SK-N-SH (cell line): ENCODE measurements around the gene STXBP6. TPM values are rescaled to one million over a fixed set of nuclear protein-coding genes. Genes with fewer than 3 reads are reported as not detected.

ENCODE experiments used
- CTCF ChIA-PET: fragments of 300-600, 350-600 bp; formaldehyde crosslinking; extraction: SDS; loops from one replicate; lab custom pipeline; 2021; lab: Yijun Ruan, JAX
- POLR2A ChIA-PET: fragments of 350-600 bp; sonication (Branson Sonifier 250); formaldehyde crosslinking; extraction: SDS; loops from one replicate; lab custom pipeline; 2020; ENCODE audit warnings: antibody characterized with exemption, inconsistent platforms; lab: Yijun Ruan, JAX
- DNase-seq: peaks from one replicate; pipeline ENCODE4 v3.0.0; 2012
- H2AFZ ChIP-seq: fragments of 200-600 bp; sonication (generic); 2 replicates; pipeline ENCODE4 v1.8.1; 2016; ENCODE audit warnings: antibody characterized with exemption, mild to moderate bottlenecking, low read depth
- H3F3A ChIP-seq: fragments of 200-600 bp; sonication (generic); replicated peaks from 2 replicates; pipeline ENCODE3; 2016; ENCODE audit warnings: antibody characterized with exemption, mild to moderate bottlenecking; ENCODE audit not compliant: insufficient read depth
- H3K27ac ChIP-seq, 2 experiments: fragments of 200-500 bp in 1 of 2; fragments of 200-600 bp in 1 of 2; sonication (Bioruptor generic) in 1 of 2; sonication (generic), shearing (Covaris generic) in 1 of 2; 2 replicates each; pipeline versions ENCODE4 v1.5.1 to v1.6.1; 2014 to 2016; ENCODE audit warnings: low read depth in 2 of 2, inconsistent platforms in 1 of 2, low read length in 1 of 2, mild to moderate bottlenecking in 1 of 2, mixed read lengths in 1 of 2
- H3K27me3 ChIP-seq: fragments of 200-600 bp; sonication (generic), shearing (Covaris generic); 2 replicates; pipeline ENCODE4 v1.6.1; 2016; ENCODE audit warnings: mixed run types; ENCODE audit not compliant: insufficient read depth
- H3K36me3 ChIP-seq, 2 experiments: fragments of 200-500 bp in 1 of 2; fragments of 200-600 bp in 1 of 2; sonication (Bioruptor generic) in 1 of 2; sonication (generic) in 1 of 2; replicated peaks in 1 of 2; 2 replicates each; pipeline versions ENCODE3 to v1.5.1; 2014 to 2016; ENCODE audit warnings: low read length in 1 of 2, mild to moderate bottlenecking in 1 of 2; ENCODE audit not compliant: insufficient read depth in 2 of 2, control insufficient read depth in 1 of 2
- H3K4me1 ChIP-seq, 2 experiments: fragments of 200-500 bp in 1 of 2; fragments of 200-600 bp in 1 of 2; sonication (Bioruptor generic) in 1 of 2; sonication (generic), shearing (Covaris generic) in 1 of 2; 2 replicates each; pipeline versions ENCODE4 v1.5.1 to v1.6.1; 2014 to 2016; ENCODE audit warnings: low read depth in 1 of 2, low read length in 1 of 2, mixed run types in 1 of 2; ENCODE audit not compliant: insufficient read depth in 2 of 2, control insufficient read depth in 1 of 2
- H3K4me2 ChIP-seq: fragments of 200-600 bp; sonication (generic), shearing (Covaris generic); 2 replicates; pipeline ENCODE4 v1.6.1; 2017; ENCODE audit warnings: mixed run types
- H3K4me3 ChIP-seq, 2 experiments: fragments of 200-500 bp in 1 of 2; fragments of 200-600 bp in 1 of 2; sonication (Bioruptor generic) in 1 of 2; sonication (generic), shearing (Covaris generic) in 1 of 2; 2 replicates each; pipeline versions ENCODE4 v1.5.1 to v1.8.1; 2014 to 2016; ENCODE audit warnings: low read depth in 2 of 2, inconsistent platforms in 1 of 2, low read length in 1 of 2, mild to moderate bottlenecking in 1 of 2, mixed read lengths in 1 of 2, moderate library complexity in 1 of 2
- H3K79me2 ChIP-seq: fragments of 200-600 bp; sonication (generic); 2 replicates; pipeline ENCODE4 v1.8.1; 2017; ENCODE audit warnings: mild to moderate bottlenecking; ENCODE audit not compliant: insufficient read depth
- H3K9ac ChIP-seq: fragments of 200-600 bp; sonication (generic); 2 replicates; pipeline ENCODE4 v1.6.1; 2017; ENCODE audit warnings: mixed run types
- H3K9me2 ChIP-seq: fragments of 200-600 bp; sonication (generic); 2 replicates; pipeline ENCODE4 v1.6.1; 2017; ENCODE audit warnings: mixed run types
- H3K9me3 ChIP-seq: fragments of 200-600 bp; sonication (generic); 2 replicates; pipeline ENCODE4 v1.6.1; 2017; ENCODE audit warnings: mixed run types, mild to moderate bottlenecking, moderate library complexity
- H4K20me1 ChIP-seq: fragments of 200-600 bp; sonication (generic); 2 replicates; pipeline ENCODE4 v1.6.1; 2017; ENCODE audit warnings: mild to moderate bottlenecking, mixed run types; ENCODE audit not compliant: insufficient read depth
- ELF1 ChIP-seq: IDR thresholded peaks from 2 replicates; pipeline ENCODE4 v1.4.0; 2012
- EP300 ChIP-seq, 2 experiments: IDR thresholded peaks; 2 replicates each; pipeline versions ENCODE4 v1.4.0 to v1.6.1; 2012; ENCODE audit warnings: borderline replicate concordance in 1 of 2, low read depth in 1 of 2, low read length in 1 of 2
- EZH2phosphoT487 ChIP-seq: fragments of 200-600 bp; sonication (generic); IDR thresholded peaks from 2 replicates; pipeline ENCODE4 v1.6.1; 2017; ENCODE audit warnings: low read depth, mixed run types, mild to moderate bottlenecking, antibody characterized with exemption, moderate library complexity, borderline replicate concordance
- FOSL2 ChIP-seq: IDR thresholded peaks from 2 replicates; pipeline ENCODE4 v1.4.0; 2012; ENCODE audit warnings: low read depth, mild to moderate bottlenecking, moderate library complexity, borderline replicate concordance
- GABPA ChIP-seq: IDR thresholded peaks from 2 replicates; pipeline ENCODE4 v1.4.0; 2012; ENCODE audit warnings: low read depth, mild to moderate bottlenecking
- NFIC ChIP-seq: IDR thresholded peaks from 2 replicates; pipeline ENCODE4 v1.4.0; 2012; ENCODE audit warnings: borderline replicate concordance
- NRF1 ChIP-seq: IDR thresholded peaks from 2 replicates; pipeline ENCODE4 v1.6.1; 2012; ENCODE audit warnings: low read depth, mild to moderate bottlenecking, low read length
- RAD21 ChIP-seq: IDR thresholded peaks from 2 replicates; pipeline ENCODE4 v1.6.1; 2012; ENCODE audit warnings: mild to moderate bottlenecking, low read length
- RCOR1 ChIP-seq: fragments of 150-350 bp; IDR thresholded peaks from 2 replicates; pipeline ENCODE4 v1.6.1; 2017; ENCODE audit warnings: antibody characterized with exemption, low read length
- RFX5 ChIP-seq: IDR thresholded peaks from 2 replicates; pipeline ENCODE4 v1.6.1; 2012; ENCODE audit warnings: mild to moderate bottlenecking, improper control_type of control experiment, low read length
- RXRA ChIP-seq: IDR thresholded peaks from 2 replicates; pipeline ENCODE4 v1.4.0; 2012; ENCODE audit warnings: low read depth, mild to moderate bottlenecking, borderline replicate concordance
- SIN3A ChIP-seq: IDR thresholded peaks from 2 replicates; pipeline ENCODE4 v1.6.1; 2012; ENCODE audit warnings: low read depth, mild to moderate bottlenecking, low read length, moderate library complexity, borderline replicate concordance
- WGBS: methylation state at CpG from one replicate; pipeline ENCODE4 v1.1.6; 2017; ENCODE audit warnings: low lambda C conversion rate; 5-methylcytosine and 5-hydroxymethylcytosine counted together
- polyA plus RNA-seq, 3 experiments: library from polyadenylated mRNA; depleted of rRNA; stranded (reverse); fragments of >200 nt; gene quantifications; 2 replicates each; pipeline ENCODE4 v1.2.3, GENCODE V29; 2012
- TF ChIP-seq, protein P1 (sequence below): IDR thresholded peaks from 2 replicates; pipeline ENCODE4; 2012
- TF ChIP-seq, protein P2 (sequence below): IDR thresholded peaks from 2 replicates; pipeline ENCODE4 v1.4.0; 2012; ENCODE audit warnings: low read depth, borderline replicate concordance
- TF ChIP-seq, protein P3 (sequence below): IDR thresholded peaks from 2 replicates; pipeline ENCODE4 v1.4.0; 2012; ENCODE audit warnings: low read depth, borderline replicate concordance
- TF ChIP-seq, protein P4 (sequence below): fragments of 150-350 bp; IDR thresholded peaks from 2 replicates; pipeline ENCODE4 v1.6.1; 2017; ENCODE audit warnings: antibody characterized with exemption, low read length, low read depth, borderline replicate concordance

Gene STXBP6
- polyA plus RNA-seq, 1 of the 3 experiments (the other 2 are of a cell fraction): 0.16 TPM

DNA sequence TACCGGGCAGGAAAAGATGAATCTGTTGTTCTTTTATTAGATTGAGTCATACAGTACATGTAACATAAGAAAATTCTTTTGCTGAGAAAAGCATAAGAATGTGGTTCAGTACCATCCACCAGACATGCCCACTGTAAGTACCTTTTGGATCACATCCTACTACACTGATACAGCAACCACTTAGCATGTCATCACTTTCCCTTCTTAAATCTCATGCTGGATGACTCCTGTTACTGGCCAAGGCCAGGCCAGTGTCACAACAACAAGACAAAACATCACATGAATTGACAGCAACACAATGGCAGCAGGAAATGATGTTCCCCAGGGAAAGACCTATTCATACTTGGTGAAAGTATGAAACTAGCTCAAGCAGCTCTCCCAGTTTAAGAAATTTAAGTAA lies 46.4 kb downstream of the STXBP6 start (continued):
- TF ChIP-seq, protein P1, sequence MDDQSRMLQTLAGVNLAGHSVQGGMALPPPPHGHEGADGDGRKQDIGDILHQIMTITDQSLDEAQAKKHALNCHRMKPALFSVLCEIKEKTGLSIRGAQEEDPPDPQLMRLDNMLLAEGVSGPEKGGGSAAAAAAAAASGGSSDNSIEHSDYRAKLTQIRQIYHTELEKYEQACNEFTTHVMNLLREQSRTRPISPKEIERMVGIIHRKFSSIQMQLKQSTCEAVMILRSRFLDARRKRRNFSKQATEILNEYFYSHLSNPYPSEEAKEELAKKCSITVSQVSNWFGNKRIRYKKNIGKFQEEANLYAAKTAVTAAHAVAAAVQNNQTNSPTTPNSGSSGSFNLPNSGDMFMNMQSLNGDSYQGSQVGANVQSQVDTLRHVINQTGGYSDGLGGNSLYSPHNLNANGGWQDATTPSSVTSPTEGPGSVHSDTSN: no peak
- no peak for TF ChIP-seq EP300 (IDR thresholded peaks at IDR 0.05; ENCODE audit: borderline replicate concordance in 1 of 2, low read depth in 1 of 2, low read length in 1 of 2)

DNA sequence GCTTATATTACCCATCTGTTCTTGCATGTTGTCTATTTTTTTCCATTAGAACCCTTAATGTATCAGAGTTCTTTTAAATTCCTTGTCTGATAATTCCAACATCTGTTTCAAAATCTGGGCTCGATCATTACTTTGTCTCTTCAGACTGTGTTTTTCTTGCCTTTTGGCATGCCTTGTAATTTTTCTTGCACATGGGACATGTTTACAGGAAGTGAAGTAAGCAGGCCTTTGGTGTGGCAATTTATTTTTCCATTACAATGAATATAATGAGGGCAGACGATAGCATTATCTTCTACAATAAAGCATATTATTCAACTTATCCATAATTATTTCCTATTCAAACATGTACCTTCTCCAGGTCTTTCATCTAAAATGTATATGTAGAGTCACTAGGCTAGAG lies 48.3 kb downstream of the STXBP6 start:
- no peaks in the 10 kb centered on the region for H3K79me2 ChIP-seq
- 7% methylated on average over 2 of the region's 2 CpGs for WGBS
- H3K27ac ChIP-seq: no peak overlapping the region
- no peaks in the 10 kb centered on the region; the same call in 1 of the 2 replicates for H3K27me3 ChIP-seq
- TF ChIP-seq GABPA: no peak
- TF ChIP-seq RXRA: no peak
- TF ChIP-seq, protein P2, sequence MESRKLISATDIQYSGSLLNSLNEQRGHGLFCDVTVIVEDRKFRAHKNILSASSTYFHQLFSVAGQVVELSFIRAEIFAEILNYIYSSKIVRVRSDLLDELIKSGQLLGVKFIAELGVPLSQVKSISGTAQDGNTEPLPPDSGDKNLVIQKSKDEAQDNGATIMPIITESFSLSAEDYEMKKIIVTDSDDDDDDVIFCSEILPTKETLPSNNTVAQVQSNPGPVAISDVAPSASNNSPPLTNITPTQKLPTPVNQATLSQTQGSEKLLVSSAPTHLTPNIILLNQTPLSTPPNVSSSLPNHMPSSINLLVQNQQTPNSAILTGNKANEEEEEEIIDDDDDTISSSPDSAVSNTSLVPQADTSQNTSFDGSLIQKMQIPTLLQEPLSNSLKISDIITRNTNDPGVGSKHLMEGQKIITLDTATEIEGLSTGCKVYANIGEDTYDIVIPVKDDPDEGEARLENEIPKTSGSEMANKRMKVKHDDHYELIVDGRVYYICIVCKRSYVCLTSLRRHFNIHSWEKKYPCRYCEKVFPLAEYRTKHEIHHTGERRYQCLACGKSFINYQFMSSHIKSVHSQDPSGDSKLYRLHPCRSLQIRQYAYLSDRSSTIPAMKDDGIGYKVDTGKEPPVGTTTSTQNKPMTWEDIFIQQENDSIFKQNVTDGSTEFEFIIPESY: no peak
- TF ChIP-seq EP300 (IDR thresholded peaks at IDR 0.05; ENCODE audit: borderline replicate concordance in 1 of 2, low read depth in 1 of 2, low read length in 1 of 2): no peak
- TF ChIP-seq, protein P3, sequence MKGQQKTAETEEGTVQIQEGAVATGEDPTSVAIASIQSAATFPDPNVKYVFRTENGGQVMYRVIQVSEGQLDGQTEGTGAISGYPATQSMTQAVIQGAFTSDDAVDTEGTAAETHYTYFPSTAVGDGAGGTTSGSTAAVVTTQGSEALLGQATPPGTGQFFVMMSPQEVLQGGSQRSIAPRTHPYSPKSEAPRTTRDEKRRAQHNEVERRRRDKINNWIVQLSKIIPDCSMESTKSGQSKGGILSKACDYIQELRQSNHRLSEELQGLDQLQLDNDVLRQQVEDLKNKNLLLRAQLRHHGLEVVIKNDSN: no peak
- no peak for TF ChIP-seq EZH2phosphoT487
- TF ChIP-seq RAD21: no peak
- TF ChIP-seq NFIC: no peak
- no peak for TF ChIP-seq FOSL2
- TF ChIP-seq RFX5: no peak
- TF ChIP-seq, all 33 proteins: peak for 0
- CTCF ChIA-PET: interaction anchor here (1.1 kb wide), 1 partner anchor 25 kb away, joined by 3 read pairs; no protein-coding TSS in a partner anchor
- H3K9ac ChIP-seq: no peak overlapping the region
- H3K4me3 ChIP-seq: no peak overlapping the region
- H4K20me1 ChIP-seq: no peaks in the 10 kb centered on the region
- no peaks in the 10 kb centered on the region for H3K4me1 ChIP-seq
- POLR2A ChIA-PET: no interaction called here
- H3F3A ChIP-seq: no peaks in the 10 kb centered on the region
- no peaks in the 10 kb centered on the region for H3K9me2 ChIP-seq
- H2AFZ ChIP-seq: no peak overlapping the region
- no peaks in the 10 kb centered on the region for H3K36me3 ChIP-seq
- H3K9me3 ChIP-seq: no peaks in the 10 kb centered on the region
- no peak for DNase-seq
- no peak overlapping the region for H3K4me2 ChIP-seq

DNA sequence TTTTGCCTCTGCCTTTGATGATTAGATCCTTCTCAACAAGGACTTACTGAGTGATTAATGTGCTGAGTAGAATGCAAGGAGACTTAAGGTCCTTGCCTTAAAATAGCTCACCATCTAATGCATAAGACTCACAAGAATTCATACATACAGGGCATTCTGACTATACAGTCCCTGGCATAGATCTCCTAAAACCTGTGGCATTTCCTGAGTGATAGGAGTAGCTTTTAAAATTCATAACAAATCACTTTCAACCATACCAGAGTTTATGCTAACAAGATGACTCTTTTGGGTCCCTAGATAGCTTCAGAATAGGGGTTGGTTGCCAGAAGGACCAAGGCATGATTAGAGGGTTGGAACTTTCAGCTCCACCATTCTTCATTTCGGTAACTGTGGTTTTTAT lies 48.8 kb downstream of the STXBP6 start:
- POLR2A ChIA-PET: no interaction called here
- CTCF ChIA-PET: interaction anchor here (1.1 kb wide), 1 partner anchor 24 kb away, joined by 3 read pairs; no protein-coding TSS in a partner anchor
- Histone ChIP-seq H3K36me3 (no peaks in the 10 kb centered on the region), H3K4me1 (no peaks in the 10 kb centered on the region), H3K9ac (no peak overlapping the region), H3K9me3 (no peaks in the 10 kb centered on the region), H3F3A (no peaks in the 10 kb centered on the region), H3K9me2 (no peaks in the 10 kb centered on the region), H2AFZ (no peak overlapping the region), H4K20me1 (no peaks in the 10 kb centered on the region), H3K4me2 (no peak overlapping the region), H3K27ac (no peak overlapping the region), H3K79me2 (no peaks in the 10 kb centered on the region), H3K4me3 (no peak overlapping the region), H3K27me3 (no peaks in the 10 kb centered on the region; the same call in 1 of the 2 replicates)
- TF ChIP-seq ELF1: no peak
- TF ChIP-seq EZH2phosphoT487: no peak
- TF ChIP-seq SIN3A: no peak
- no peak for TF ChIP-seq NRF1
- TF ChIP-seq, protein P4, sequence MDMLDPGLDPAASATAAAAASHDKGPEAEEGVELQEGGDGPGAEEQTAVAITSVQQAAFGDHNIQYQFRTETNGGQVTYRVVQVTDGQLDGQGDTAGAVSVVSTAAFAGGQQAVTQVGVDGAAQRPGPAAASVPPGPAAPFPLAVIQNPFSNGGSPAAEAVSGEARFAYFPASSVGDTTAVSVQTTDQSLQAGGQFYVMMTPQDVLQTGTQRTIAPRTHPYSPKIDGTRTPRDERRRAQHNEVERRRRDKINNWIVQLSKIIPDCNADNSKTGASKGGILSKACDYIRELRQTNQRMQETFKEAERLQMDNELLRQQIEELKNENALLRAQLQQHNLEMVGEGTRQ: no peak
- no peak for TF ChIP-seq NFIC
- TF ChIP-seq RCOR1: no peak
- no peak for DNase-seq
- WGBS: 16% methylated on average over 1 of the region's 1 CpG
